Epithelial cell of esophagus (primary cell): ENCODE measurements around the gene KRTAP10-12.
"Not testable (repeated sequence)": the region's sequence is repeated elsewhere in the genome, so short reads cannot be mapped to it uniquely, and the experiment has no call there.

ENCODE experiments used
- DNase-seq: peaks from one replicate; pipeline ENCODE4 v3.0.0; 2010; ENCODE audit warnings: low read depth
- H3K4me3 ChIP-seq: 2 replicates; pipeline ENCODE4 v1.5.1; 2011; ENCODE audit warnings: mild to moderate bottlenecking, low read length, control low read depth
- CTCF ChIP-seq: IDR thresholded peaks from 2 replicates; pipeline ENCODE4 v1.5.1; 2011; ENCODE audit warnings: low read depth, mild to moderate bottlenecking, low read length, control low read depth, inconsistent platforms; ENCODE audit not compliant: insufficient read depth; ENCODE audit errors: missing control alignments

KRTAP10-12 gene, protein sequence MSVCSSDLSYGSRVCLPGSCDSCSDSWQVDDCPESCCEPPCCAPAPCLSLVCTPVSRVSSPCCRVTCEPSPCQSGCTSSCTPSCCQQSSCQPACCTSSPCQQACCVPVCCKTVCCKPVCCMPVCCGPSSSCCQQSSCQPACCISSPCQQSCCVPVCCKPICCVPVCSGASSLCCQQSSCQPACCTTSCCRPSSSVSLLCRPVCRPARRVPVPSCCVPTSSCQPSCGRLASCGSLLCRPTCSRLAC

DNA sequence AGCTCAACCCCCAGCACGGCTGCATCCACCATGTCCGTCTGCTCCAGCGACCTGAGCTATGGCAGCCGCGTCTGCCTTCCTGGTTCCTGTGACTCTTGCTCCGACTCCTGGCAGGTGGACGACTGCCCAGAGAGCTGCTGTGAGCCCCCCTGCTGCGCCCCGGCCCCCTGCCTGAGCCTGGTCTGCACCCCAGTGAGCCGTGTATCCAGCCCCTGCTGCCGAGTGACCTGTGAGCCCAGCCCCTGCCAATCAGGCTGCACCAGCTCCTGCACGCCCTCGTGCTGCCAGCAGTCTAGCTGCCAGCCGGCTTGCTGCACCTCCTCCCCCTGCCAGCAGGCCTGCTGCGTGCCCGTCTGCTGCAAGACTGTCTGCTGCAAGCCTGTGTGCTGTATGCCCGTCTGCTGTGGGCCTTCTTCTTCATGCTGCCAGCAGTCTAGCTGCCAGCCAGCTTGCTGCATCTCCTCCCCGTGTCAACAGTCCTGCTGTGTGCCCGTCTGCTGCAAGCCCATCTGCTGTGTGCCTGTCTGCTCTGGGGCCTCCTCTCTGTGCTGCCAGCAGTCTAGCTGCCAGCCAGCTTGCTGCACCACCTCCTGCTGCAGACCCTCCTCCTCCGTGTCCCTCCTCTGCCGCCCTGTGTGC is at the start of gene KRTAP10-12:
Gene KRTAP10-12 (plus strand): TSS at position 1 of the 639 bp plus-strand sequence. CDS start 30 bp downstream, at position 31.
- not testable (repeated sequence) for H3K4me3 ChIP-seq, DNase-seq

GRCh38 chr21:44647222-44647552 is 49.8 kb upstream of the KRTAP10-12 start:
- no peak for TF ChIP-seq CTCF
- DNase-seq = no peak
- no peak overlapping the region for H3K4me3 ChIP-seq

DNA sequence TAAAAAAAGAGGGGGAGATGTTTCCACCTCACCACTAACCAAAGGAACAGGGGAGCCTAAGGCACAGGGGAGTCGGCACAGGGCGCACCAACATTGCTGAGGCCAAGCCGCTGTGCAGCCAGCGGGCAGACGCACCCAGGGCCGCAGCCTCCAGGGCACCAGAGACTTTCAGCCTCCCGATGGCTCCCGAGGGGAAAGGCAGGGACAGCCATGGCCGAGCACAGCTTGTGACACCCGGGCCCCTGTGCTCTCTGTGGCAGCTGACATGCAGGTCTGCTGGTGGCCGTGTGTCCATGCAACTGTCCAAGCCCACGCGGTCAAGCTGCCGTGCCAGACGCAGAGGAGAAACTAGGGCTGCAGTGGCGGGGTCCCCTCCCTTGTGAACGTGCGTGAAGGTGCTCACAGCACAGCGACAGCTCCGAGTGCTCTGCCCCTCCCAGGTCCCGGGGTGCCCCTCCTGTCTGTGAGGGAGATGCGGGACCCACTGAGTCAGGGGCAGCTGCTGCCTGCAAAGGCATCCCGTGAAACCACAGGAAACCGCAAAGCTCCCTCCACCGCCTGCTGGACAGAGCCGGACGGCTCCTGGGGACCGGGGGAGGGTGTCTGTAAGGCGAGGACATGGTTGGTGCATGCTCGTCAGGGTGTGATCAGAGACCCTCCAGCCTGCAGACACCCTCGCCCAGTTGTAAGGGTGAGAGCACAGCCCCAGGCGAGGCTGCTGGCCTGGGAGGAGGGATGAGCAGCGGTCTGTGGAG is 48.2 kb upstream of the KRTAP10-12 start:
- no peak for DNase-seq

DNA sequence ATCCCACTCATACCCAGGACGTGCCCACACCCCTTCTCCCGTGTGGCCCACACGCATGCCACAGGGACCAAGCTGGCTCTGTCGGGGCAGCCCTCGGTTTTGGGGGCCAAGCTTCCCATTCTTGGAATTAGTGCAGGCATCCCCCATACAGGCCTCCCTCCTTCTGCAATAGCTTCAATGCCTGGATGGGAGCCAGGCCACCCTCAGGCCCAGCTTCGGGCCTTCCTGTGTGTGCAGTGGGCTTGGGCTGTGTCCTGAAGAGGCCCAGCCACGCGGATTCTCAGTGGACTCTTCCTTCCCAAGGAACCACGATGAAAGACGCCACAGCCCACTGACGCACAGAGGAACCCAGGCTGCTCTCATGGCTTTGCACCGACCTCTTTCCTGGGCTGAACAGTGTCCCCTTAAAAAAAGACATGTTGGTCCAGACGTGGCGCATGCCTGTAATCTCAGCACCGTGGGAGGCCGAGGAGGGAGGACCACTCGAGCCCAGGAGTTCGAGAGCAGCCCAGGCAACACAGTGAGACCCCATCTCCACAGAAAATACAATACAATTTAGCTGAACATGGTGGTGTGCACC is 47.4 kb upstream of the KRTAP10-12 start:
- H3K4me3 ChIP-seq = no peak overlapping the region
- TF ChIP-seq CTCF = no peak
- no peak for DNase-seq

More for the DNA sequence above, 48.2 kb upstream of the KRTAP10-12 start:
- no peak overlapping the region for H3K4me3 ChIP-seq
- TF ChIP-seq CTCF = no peak

DNA sequence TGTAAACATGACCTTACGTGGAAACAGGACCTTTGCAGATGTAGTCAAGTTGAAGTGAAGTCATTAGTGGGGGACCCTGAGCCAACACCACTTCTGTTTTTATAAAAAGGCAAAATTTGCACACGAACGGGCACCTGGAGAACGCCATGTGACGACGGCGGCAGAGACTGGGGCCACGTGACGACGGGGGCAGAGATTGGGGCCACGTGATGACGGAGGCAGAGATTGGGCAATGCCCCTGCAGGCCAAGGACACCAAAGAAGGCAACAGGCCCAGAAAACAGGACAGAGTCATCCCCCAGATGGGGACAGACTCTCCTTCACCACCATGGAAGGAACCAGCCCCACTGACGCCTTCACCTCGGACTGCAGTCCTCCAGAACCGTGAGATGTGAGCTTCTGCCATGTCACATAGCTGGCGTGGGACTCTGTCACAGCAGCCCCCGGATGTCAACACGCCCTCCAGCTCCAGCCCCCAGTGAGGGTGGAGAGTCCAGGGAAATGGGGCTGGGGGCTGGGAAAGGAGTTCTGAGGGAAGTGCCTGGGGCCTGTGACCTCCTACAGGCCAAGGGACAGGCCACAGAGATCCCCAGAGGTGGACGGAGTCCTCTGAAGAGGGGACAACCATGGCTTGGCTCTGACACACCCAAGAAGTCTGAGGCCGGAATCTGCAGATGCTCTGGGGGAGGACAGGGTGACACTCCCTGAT is 46.6 kb upstream of the KRTAP10-12 start:
- no peak for TF ChIP-seq CTCF

DNA sequence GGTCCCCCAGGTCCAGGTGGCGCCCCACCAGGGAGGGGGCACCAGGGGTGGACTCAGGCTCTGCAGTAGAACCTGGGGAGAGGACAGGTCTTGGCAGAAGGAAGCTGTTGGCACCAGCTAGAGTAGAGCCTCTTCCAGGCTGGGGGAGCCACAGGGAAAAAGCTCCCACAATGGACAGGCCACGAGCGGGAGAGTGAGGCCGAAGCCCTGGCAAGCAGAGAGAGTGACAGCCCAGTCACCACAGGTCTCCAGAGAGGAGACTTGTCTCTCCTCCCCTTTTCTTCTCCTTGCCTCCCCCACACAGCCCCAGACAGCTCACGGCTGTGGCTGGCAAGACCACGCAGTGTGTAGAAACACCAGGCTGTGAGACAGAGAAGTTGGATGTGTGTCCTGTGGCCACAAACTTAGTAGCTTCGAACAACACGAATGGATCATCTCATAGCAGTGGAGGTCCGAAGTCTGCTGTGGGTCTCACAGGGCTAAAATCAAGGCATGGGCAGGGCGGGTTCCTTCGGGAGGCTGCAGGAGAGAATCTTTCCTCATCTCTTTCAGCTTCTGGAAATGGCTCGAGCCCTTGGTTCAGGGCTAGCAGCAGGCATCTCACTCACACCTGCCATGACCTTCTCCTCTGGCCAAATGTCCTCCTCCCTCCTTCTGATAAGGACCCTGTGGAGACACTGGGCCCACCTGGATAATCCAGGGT is 45.8 kb upstream of the KRTAP10-12 start:
- H3K4me3 ChIP-seq = no peak overlapping the region
- TF ChIP-seq CTCF = no peak
- DNase-seq = no peak

More for the DNA sequence above, 46.6 kb upstream of the KRTAP10-12 start:
- no peak for DNase-seq
- no peak overlapping the region for H3K4me3 ChIP-seq
